22Rv1 (cell line): ENCODE results near the gene PRSS12.
"Not testable (repeated sequence)": the region's sequence is repeated elsewhere in the genome, so short reads cannot be mapped to it uniquely, and the experiment has no call there.

Source experiments
- CTCF ChIP-seq: fragments of 450-650 bp; IDR thresholded peaks from 2 replicates; pipeline ENCODE4 v1.5.1; 2017; ENCODE audit warnings: mild to moderate bottlenecking
- ZFX ChIP-seq: fragments of 450-650 bp; IDR thresholded peaks from 2 replicates; pipeline ENCODE4 v1.6.1; 2017; ENCODE audit warnings: antibody characterized with exemption, borderline replicate concordance

GRCh38 chr4:118399883-118400282, 47.1 kb upstream of the PRSS12 start:
- not testable (repeated sequence) for TF ChIP-seq CTCF, ZFX
